ENCODE measurements around the gene EXT2.

EXT2 gene

DNA sequence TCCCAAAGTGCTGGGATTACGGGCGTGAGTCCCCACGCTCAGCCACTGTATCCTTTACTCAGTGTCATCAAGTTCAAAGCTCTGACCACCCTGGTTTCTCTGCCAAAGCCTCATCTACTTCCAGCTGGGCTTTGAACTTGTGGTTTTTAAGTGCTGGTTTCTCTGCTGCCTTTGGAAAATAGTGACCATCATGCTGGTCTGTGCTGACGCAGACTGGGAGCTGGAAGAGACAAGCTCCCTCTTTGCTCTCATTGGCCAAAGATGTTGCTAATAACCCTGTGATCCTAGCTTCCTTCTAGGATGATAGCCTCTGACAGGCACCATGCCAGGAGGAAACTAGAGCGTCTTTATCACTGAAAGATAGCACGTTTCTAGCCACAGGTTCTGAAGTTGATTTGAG is 152.0 kb downstream of the EXT2 start:
- no peak for DNase-seq

DNA sequence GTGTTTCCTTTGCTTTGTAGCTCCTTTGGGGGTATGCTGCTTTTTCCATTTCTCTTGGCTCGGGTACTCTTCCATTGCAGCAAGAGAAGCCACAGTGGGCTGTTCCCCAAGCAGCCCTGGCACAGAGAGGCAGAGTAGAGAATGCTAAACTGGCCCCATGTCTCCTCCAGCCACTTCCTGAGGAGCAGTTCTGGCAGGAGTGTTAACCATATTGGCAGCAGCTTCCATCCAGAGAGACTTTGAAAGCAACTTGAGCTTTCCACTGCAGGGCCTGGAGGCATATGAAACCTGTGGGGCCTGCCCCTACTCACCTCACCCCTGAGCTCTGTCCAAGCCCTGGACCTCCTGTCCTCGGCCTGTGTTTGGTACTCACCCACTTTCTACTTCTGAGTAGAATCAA is 152.6 kb downstream of the EXT2 start:
- DNase-seq, result no peak

DNA sequence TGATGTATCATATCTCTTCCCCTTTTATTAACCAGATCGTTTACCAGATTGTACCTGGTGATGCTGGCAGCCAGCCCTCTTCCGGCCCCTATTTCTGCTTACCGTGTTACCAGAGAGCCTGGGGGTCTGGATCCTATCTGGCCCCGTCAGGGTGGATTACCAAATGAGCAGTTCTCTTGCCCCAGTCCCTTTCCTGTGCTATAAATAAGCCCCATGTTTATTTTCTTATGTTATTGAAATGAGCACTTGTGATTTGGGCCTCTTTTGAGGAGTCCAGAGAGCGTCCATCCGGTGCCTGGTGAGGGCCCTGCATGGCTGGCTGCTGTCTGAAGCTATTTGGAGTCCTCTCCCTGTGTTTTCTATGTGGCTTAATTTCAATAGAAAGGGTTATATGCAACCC is 154.9 kb downstream of the EXT2 start:
- no peak for DNase-seq

DNA sequence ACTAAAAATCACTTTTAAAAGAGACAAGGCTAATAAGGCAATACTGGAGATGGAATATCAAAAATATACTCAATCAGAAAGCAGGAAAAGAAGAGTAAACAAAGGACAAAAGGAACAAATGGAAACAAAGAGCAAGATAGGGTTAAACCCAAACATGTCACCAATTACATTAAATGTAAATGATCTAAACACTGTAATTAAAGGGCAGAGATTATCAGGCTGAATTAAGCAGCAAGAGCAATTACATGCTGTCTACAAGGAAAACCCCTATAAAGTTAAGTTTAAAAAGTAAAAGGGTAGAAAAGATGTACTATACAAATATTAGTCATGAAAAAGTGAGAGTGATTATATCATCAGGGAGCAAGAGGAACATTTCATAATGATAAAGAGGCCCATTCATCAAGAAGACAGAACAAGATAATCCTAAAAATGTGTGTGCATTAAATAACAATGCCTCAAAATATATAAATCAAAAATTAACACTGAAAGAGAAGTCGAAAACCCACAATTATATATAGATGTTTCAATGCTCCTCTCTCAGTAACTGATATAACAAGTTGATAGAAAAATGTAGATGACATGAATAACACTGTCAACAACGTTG is 157.6 kb downstream of the EXT2 start:
- no peak for DNase-seq

DNA sequence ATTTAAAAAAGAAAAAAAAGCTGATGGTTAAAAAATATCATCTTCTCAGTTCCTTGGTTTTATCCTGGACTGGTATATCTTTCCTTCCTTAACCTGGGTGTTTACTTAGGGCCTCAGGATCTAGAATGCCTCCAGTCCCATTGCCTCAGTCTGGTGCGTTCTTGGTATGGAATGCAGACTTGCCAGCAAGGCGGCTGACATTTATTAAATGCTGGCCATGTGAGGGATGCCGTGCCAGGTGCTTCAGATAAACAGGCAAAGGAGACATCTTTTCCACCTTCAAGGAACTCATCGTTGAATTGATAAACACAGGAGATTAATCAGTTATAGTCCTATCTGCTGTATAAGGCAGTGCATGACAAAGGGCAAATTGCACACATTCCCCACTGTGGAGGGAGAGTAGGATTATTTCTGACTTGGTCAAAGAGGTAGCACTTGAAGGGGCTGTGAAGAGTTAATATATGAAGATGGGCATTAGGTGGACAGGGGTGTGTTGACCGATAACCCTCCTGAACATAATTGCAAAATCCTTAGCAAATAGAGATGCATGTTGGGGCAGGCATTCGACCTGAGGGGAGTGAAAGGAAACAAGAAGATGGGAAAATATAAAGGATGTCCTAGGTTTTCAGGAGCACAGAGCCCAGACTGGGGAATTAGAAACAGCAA is 160.1 kb downstream of the EXT2 start:
- DNase-seq, result no peak

DNA sequence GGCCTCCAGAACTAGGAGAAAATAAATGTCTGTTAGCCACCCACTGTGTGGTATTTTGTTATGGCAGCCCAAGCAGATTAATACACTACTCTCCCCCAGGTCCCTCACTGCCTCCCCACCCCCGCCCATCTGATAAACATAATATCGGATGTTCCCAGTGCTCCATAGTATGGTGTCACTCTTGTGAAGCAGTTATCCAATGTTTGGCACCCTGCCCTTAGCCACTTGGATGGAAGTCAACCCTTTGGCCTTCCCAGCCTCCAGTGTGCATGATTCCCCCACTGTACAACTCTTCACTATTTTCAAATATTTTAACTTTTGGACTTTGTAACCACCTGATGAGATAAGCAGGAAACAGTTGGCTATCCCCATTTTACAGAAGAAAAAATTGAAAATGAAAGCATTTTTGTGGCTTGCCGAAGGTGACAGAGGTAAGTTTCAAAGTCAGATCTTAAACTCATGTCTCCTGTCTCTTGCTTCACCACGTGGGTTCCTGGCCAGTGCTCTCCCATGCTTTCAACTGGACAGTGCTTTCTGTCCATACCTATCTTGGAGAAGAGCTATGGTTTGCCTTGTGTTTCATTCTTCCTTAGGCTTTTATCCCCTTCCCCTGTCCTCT is 161.3 kb downstream of the EXT2 start:
- DNase-seq, result no peak

DNA sequence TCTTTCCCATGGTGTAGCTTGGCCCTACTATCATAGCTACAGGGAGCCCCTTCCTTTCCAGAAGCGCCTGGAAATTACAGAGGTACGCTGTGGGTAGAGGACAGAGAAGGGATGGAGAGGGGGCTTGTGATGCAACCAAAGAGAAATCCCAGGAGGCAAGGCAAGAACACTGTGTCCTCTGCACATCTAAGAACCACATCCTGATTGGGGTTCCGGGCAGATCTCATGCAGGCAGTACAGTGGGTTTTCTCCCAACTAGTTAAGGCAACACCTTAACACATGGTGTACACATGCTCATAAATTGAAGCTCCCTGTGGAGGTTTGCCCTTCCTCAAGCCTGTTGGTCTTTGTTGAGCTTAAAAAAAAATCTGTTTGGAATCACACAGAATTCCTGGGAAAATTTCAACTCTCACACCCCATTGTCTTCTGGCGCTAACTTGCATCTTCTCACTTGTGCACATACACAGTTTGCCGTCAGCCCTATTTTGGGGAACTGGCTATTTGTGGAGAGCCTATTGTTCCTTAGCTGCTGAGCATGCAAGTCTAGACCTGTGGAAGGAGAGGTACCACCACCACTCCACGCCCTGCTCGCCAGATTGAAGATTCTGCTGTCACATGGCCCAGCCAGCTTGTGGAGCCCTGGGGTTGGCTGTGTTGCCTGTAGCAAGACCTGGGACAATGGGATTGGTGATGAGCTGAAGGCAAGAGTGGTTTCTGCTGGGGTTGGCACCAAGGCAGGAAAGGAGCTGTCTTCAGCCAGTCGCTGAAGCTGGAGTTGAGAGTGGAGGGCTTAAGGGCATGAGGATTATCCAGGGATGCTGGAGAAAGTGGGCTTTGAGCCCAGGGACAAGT is 162.1 kb downstream of the EXT2 start:
- no peak for DNase-seq

DNA sequence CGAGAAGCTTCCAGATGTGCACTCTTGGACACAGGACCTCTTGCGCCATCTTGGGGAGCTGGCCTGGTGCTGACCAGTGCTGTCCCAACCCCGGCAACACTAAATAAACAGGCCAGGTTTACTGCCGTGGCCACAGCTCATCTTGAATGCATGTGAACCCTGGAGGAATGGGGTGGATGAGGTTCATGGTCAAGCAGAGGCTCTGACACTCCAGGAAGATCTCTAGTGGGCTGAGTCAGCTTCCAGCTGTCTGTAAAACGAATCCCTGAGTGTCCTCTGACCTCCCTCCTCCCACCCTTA is 162.7 kb downstream of the EXT2 start:
- DNase-seq, result no peak

DNA sequence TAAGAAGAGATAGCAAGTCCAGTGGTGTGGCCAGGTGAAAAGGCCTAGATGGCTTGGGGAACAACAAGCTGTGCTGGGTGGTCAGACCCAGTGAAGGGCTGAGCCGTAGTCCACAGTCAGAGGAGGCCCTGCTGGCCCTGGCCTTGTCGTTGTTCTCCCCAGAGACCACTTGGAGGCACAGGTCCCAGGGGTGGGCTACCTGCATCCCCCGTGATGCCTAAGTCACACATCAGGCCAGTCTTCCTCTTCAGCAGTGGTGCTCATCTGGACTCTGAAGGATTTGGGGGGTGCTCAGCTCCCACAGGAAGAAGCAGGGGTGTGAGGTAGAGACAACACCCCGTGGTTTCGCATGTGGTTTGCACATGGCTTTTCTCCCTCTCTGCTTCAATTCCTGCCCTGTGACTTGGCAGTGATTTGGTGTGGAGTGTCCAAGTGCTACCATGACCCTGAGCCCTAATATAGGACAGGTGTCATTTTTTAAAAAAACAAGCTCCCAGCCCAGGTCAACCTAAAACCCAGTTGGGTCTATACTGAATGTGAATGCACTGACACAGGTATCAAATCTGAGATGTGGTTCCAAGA is 163.5 kb downstream of the EXT2 start:
- no peak for DNase-seq

DNA sequence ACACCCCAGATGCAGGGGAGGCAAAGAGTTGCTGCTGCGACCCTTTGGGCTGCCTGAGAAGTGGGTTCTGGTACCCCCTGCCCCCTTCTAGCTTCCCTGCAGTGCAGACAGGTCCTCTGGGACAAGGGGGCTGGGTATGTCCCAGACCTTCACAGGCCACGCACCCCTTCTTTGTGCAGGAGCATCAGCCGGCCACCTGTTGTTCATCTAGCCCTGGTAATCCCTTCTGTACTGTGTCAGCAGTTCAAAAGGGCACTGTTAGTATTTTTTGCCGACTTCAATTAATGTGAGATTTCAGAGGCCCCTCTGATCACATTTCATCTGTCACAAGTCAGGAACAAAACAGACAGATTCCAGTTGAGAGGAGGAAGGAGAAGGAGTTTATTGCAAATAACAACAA is 164.6 kb downstream of the EXT2 start:
- no peak for DNase-seq

DNA sequence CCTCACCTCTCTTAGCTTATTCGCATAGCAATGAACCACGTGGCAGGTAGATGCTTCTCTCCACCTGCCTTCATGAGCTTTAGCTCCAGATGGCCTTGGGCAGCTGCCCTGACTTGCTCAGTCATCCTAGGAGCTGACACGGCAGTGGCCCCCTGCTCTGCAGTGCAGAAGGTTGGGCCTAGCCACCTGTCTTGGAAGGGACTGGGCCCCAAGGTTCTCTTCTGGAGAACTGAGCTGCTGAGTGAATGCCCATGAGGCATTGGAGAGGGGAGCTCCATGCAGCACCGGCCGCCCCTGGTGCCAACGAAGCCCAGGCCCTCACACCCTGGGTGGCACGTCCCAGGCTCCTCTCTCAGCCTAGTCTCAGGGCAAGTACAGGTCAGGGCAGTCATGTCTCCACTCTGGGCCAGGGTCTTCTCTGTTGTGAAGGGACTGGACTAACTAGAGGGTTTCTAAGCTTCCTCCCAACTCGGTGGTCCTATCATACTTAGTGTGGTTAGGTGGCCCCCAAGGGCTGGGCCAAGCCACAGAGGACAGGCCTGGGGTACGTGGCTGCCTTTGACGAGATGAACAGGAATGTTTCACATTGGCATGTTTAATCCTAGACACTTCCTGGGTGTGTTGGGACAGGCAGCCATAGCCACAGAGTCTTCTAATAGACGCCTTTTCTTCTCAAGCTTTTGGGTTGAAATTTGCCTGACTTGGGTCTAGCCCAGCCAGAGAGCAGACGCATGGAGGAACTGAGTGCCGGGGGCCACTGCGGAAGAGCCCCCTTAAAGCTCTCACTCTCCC is 166.5 kb downstream of the EXT2 start:
- no peak for DNase-seq

DNA sequence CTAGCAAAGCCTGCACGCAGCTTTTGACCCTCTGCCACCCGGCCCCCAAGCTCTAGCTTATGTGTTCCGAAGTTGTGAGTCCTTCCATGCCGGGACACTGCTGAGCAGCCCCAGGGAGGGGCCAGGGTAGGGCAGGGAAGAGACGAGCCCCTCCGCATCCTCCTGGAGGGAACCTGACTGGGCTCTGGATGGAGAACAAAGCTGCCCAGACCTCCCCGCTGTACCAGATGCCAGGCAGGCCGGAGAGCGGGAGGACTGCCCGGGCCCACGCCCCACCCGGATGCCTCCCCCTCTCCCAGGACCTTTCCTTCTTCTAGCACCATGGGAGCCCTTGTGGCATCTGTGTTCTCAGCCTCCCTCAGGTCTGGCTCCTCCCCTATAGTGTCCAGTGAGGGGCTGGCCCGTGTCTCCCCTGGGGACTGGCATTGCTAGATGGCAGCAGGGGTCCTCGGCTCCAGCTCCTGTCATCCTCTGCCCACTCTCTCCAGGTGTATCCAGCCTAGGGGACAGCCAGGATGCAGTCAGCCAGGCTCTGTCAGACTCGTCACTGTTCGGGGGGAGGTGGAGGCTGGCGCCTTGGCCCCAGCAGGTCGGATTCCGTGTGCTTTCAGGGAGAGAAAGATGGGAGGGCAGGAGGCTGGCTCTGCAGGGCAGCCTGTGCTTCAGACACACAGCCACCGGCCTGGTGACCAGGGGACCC is 168.4 kb downstream of the EXT2 start:
- no peak for DNase-seq

DNA sequence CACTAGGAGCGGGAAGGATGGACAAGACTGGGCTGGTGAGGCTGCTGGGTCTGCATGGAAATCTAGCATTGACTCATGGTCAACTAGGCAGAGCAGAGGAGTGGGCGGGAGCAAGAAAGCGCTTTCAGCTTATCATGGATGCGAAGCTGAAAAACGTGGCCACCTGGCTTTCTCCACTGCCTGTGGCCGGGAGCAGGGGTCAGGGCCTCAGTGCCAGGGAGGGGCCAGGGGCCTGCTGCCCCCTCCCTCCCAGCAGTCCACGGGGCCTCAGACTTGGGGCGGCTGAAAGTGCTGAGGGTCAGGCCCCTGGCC is 168.9 kb downstream of the EXT2 start:
- no peak for DNase-seq

DNA sequence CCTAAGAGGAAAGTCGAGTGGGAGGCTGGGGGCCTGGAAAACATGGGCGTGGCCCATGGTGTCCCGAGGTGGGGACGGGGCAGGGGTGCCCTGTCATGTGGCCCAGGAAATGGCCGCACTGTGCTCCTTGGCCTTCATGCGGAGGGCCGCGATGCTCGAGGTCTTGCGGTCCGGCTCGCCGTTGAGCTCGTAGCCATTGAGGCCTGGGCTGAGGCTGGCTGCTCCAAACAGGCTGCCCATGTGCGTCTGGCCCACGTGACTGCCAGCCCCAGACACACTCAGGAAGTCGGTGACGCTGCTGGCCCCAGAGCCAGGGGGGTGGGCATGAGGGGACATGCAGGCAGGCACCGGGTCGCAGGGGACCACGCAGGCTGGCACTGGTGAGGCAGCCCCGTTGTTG is 169.3 kb downstream of the EXT2 start:
- DNase-seq, result no peak

DNA sequence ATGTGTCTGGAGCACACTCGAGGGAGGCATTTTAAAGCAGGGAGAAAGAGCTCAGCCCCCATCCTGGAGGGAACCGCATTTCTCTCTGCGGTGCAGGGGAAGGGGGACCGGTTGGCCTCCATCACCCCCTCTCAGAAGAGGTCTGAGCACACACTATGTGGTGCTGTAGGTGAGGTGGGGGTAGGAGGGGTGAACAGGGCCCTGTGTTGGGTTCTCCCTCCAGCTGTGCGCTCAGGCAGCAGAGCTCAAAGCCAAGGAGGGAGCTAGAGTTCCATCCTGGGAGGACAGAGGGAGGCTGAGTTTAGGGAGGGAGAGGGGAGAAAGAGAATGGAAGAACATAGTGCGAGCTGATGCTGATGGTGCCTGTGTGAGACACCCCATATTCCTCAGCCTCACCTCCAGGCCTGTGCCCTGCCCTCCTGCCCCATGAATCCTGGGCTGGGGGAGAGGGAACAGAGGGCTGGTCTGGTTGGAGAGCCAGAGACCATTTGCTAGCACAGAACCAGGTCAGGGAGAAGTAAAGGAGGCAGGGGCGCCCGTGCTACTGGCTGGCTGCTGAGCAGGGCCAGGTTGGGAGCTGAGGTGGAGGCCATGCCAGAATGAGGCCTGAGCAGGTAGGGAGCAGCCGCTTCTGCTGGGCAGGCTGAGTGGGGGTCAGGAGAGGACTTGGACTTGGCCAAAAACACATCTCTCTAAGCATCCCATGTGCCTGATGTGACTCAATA is 170.7 kb downstream of the EXT2 start:
- no peak for DNase-seq

DNA sequence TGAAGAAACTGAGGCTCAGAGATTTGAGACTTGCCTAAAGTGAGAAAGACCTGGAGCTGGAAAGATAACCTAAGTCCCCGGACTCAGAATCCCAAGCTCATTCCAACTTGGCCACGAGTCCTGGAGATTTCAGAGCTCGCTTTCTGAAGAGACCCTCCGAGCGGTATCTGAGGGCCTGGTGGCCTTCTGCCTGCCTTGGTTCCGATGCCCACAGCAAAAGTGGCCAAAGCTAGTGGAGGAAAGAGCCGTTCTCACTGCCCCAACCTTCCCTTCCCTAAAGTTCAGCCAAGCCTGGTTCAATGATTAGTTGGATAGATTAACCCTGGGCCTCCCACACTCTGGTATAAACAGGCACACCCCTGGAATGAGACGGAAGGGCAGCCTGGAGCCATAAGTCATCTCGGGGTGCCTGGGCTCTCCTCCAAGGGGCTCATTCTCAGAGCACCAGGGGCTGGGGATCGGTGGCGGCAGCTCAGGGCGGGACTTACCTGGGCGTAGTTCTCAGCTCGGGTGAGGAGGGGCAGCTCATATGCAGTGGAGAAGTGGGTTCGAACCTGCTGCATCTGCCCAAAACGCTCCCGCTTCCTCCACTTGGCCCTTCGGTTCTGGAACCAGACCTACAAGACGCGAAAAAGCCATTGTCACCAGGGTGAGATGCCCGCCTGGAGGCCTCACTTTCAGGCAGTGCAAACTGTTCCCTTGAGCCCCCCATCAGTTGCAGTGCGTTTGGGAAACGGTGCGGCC is 171.7 kb downstream of the EXT2 start:
- DNase-seq, result no peak

DNA sequence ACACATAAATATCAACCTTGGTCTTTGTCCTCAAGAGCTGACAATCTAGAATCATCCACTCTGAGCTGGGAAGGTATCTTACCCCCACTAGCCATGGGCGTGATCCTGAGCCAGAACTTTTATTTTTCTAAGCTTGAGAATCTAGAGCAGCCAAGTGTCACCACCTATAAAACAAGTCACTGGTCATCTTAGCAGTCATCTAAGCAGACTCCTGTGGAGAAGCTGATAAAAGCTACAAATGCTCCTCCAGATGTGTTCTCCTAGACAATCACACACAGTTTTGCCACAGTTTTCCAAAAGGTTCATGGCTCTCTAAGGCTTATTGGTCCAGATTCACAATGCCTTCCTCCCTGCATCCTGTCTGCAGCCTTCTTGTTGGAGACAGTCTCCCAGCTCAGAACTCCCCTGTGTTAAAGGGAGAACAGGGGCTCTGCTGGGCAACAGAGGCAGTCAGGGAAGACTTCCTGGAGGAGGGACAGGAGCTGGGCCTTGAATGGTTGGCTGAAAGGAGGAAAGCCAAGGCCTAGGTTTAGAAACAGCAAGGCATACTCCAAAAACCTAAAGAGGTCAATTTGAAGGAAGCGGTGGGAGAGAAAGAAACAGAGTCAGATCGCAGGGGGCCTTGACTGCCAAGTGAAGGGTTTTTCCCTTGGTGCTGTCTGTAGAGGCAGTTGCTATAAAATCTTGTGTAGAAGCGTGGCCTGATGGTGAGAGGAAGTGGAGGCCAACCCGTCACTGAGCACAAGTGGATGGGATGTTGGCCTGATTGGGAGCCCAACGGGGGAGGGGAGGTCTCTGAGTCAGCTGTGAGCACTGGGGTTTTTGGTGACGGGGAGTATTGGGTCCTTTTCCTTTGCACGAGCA is 172.5 kb downstream of the EXT2 start:
- no peak for DNase-seq

DNA sequence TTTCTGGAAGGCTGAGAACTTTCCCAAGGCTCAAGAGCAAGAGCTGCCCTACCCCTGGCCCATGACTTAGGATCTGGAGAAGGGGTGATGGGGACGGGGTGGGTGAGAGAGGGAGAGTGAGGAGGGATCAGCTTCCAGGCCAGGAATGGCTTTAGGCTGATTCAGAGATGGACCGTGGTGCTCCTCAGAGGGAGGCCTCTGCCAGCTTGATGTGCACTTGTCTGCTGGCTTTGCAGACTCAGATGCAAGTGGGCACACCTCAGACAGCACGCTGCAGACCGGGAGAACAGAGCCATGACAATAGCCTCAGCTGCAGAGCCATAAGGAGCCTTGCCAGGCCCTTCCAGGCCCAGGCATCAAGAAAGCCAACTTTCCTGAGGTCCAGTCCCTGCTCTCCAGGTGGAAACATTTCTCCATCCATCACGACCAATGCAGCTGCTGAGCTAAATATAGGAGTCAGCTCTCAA is 173.2 kb downstream of the EXT2 start:
- no peak for DNase-seq

Data from CD4-positive, alpha-beta T cell treated with Interleukin-10 for 1 hour (primary cell).